ENCODE measurements around the gene IQSEC1.

Gene IQSEC1

GRCh38 chr3:12891985-12892839, 181.0 kb downstream of the IQSEC1 start:
- Histone ChIP-seq H3K9me3 (ENCODE audit: control insufficient read depth, low read length) (no peaks in the 10 kb centered on the region), H3K4me3 (ENCODE audit: extremely low read depth, insufficient read depth, low read length, poor library complexity, severe bottlenecking) (no peak overlapping the region), H3K36me3 (ENCODE audit: control insufficient read depth, insufficient read depth, low read length) (peaks cover 1% of the 10 kb centered on the region), H3K4me1 (ENCODE audit: control insufficient read depth, insufficient read depth, low read length, poor library complexity, severe bottlenecking) (peaks cover 15% of the 10 kb centered on the region), H3K27ac (ENCODE audit: low read depth, low read length, severe bottlenecking) (no peak overlapping the region)
- WGBS, 2 experiments (ENCODE audit: insufficient coverage in 2 of 2): 29 to 41% methylated on average over 9 to 15 of the region's 16 CpGs

- WGBS, 2 experiments (ENCODE audit: insufficient coverage in 2 of 2): 68 to 76% methylated on average over 8 to 9 of the region's 9 CpGs
- Histone ChIP-seq H3K4me3 (ENCODE audit: extremely low read depth, insufficient read depth, low read length, poor library complexity, severe bottlenecking) (no peak overlapping the region), H3K36me3 (ENCODE audit: control insufficient read depth, insufficient read depth, low read length) (no peaks in the 10 kb centered on the region), H3K27ac (ENCODE audit: low read depth, low read length, severe bottlenecking) (no peak overlapping the region), H3K9me3 (ENCODE audit: control insufficient read depth, low read length) (no peaks in the 10 kb centered on the region), H3K4me1 (ENCODE audit: control insufficient read depth, insufficient read depth, low read length, poor library complexity, severe bottlenecking) (peaks cover 15% of the 10 kb centered on the region)
These were observed 181.7 kb downstream of the IQSEC1 start for GRCh38 chr3:12891391-12891984.

GRCh38 chr3:12890610-12891390, 182.4 kb downstream of the IQSEC1 start:
- Histone ChIP-seq H3K4me3 (ENCODE audit: extremely low read depth, insufficient read depth, low read length, poor library complexity, severe bottlenecking) (no peak overlapping the region), H3K4me1 (ENCODE audit: control insufficient read depth, insufficient read depth, low read length, poor library complexity, severe bottlenecking) (peaks cover 15% of the 10 kb centered on the region), H3K27ac (ENCODE audit: low read depth, low read length, severe bottlenecking) (no peak overlapping the region), H3K36me3 (ENCODE audit: control insufficient read depth, insufficient read depth, low read length) (no peaks in the 10 kb centered on the region), H3K9me3 (ENCODE audit: control insufficient read depth, low read length) (no peaks in the 10 kb centered on the region)
- WGBS, 2 experiments (ENCODE audit: insufficient coverage in 2 of 2): 78 to 90% methylated on average over 5 to 6 of the region's 10 CpGs

- 89 to 93% methylated on average over 11 to 12 of the region's 12 CpGs for WGBS, 2 experiments (ENCODE audit: insufficient coverage in 2 of 2)
- no peaks in the 10 kb centered on the region for H3K9me3 ChIP-seq (ENCODE audit: control insufficient read depth, low read length)
- H3K36me3 ChIP-seq (ENCODE audit: control insufficient read depth, insufficient read depth, low read length): no peaks in the 10 kb centered on the region
- no peak overlapping the region for H3K4me3 ChIP-seq (ENCODE audit: extremely low read depth, insufficient read depth, low read length, poor library complexity, severe bottlenecking)
- peaks cover 8% of the 10 kb centered on the region for H3K4me1 ChIP-seq (ENCODE audit: control insufficient read depth, insufficient read depth, low read length, poor library complexity, severe bottlenecking)
- H3K27ac ChIP-seq (ENCODE audit: low read depth, low read length, severe bottlenecking): no peak overlapping the region
These were observed 186.5 kb downstream of the IQSEC1 start for GRCh38 chr3:12886736-12887135.

- Histone ChIP-seq H3K27ac (ENCODE audit: low read depth, low read length, severe bottlenecking) (no peak overlapping the region), H3K4me1 (ENCODE audit: control insufficient read depth, insufficient read depth, low read length, poor library complexity, severe bottlenecking) (peaks cover 8% of the 10 kb centered on the region), H3K4me3 (ENCODE audit: extremely low read depth, insufficient read depth, low read length, poor library complexity, severe bottlenecking) (no peak overlapping the region), H3K36me3 (ENCODE audit: control insufficient read depth, insufficient read depth, low read length) (no peaks in the 10 kb centered on the region), H3K9me3 (ENCODE audit: control insufficient read depth, low read length) (no peaks in the 10 kb centered on the region)
- WGBS, 2 experiments (ENCODE audit: insufficient coverage in 2 of 2): 89 to 93% methylated on average over 2 to 4 of the region's 10 CpGs
These were observed 187.0 kb downstream of the IQSEC1 start for GRCh38 chr3:12886106-12886679.

- Histone ChIP-seq H3K27ac (ENCODE audit: low read depth, low read length, severe bottlenecking) (no peak overlapping the region), H3K9me3 (ENCODE audit: control insufficient read depth, low read length) (no peaks in the 10 kb centered on the region), H3K36me3 (ENCODE audit: control insufficient read depth, insufficient read depth, low read length) (no peaks in the 10 kb centered on the region), H3K4me3 (ENCODE audit: extremely low read depth, insufficient read depth, low read length, poor library complexity, severe bottlenecking) (no peak overlapping the region), H3K4me1 (ENCODE audit: control insufficient read depth, insufficient read depth, low read length, poor library complexity, severe bottlenecking) (peaks cover 5% of the 10 kb centered on the region)
- 89 to 91% methylated on average over 3 to 4 of the region's 4 CpGs for WGBS, 2 experiments (ENCODE audit: insufficient coverage in 2 of 2)
These were observed 187.7 kb downstream of the IQSEC1 start for GRCh38 chr3:12885583-12885930.

- no peak overlapping the region for H3K27ac ChIP-seq (ENCODE audit: low read depth, low read length, severe bottlenecking)
- WGBS, 2 experiments (ENCODE audit: insufficient coverage in 2 of 2): 90 to 91% methylated on average over 15 to 18 of the region's 20 CpGs
- H3K36me3 ChIP-seq (ENCODE audit: control insufficient read depth, insufficient read depth, low read length): no peaks in the 10 kb centered on the region
- H3K9me3 ChIP-seq (ENCODE audit: control insufficient read depth, low read length): no peaks in the 10 kb centered on the region
- peaks cover 5% of the 10 kb centered on the region for H3K4me1 ChIP-seq (ENCODE audit: control insufficient read depth, insufficient read depth, low read length, poor library complexity, severe bottlenecking)
- no peak overlapping the region for H3K4me3 ChIP-seq (ENCODE audit: extremely low read depth, insufficient read depth, low read length, poor library complexity, severe bottlenecking)
These were observed 188.2 kb downstream of the IQSEC1 start for GRCh38 chr3:12884790-12885582.

GRCh38 chr3:12884186-12884680, 189.0 kb downstream of the IQSEC1 start:
- Histone ChIP-seq H3K9me3 (ENCODE audit: control insufficient read depth, low read length) (no peaks in the 10 kb centered on the region), H3K27ac (ENCODE audit: low read depth, low read length, severe bottlenecking) (no peak overlapping the region), H3K36me3 (ENCODE audit: control insufficient read depth, insufficient read depth, low read length) (no peaks in the 10 kb centered on the region), H3K4me1 (ENCODE audit: control insufficient read depth, insufficient read depth, low read length, poor library complexity, severe bottlenecking) (peaks cover 5% of the 10 kb centered on the region), H3K4me3 (ENCODE audit: extremely low read depth, insufficient read depth, low read length, poor library complexity, severe bottlenecking) (no peak overlapping the region)
- WGBS, 2 experiments (ENCODE audit: insufficient coverage in 2 of 2): 78 to 93% methylated on average over 4 to 8 of the region's 15 CpGs

GRCh38 chr3:12882336-12883310, 190.6 kb downstream of the IQSEC1 start:
- no peaks in the 10 kb centered on the region for H3K9me3 ChIP-seq (ENCODE audit: control insufficient read depth, low read length)
- H3K36me3 ChIP-seq (ENCODE audit: control insufficient read depth, insufficient read depth, low read length): no peaks in the 10 kb centered on the region
- WGBS, 2 experiments (ENCODE audit: insufficient coverage in 2 of 2): 93 to 97% methylated on average over 27 to 56 of the region's 62 CpGs
- no peak overlapping the region for H3K4me3 ChIP-seq (ENCODE audit: extremely low read depth, insufficient read depth, low read length, poor library complexity, severe bottlenecking)
- peaks cover 5% of the 10 kb centered on the region for H3K4me1 ChIP-seq (ENCODE audit: control insufficient read depth, insufficient read depth, low read length, poor library complexity, severe bottlenecking)
- no peak overlapping the region for H3K27ac ChIP-seq (ENCODE audit: low read depth, low read length, severe bottlenecking)
